Central memory CD4-positive, alpha-beta T cell (primary cell): ENCODE measurements around the gene PRSS48.
"Not testable (repeated sequence)": the region's sequence is repeated elsewhere in the genome, so short reads cannot be mapped to it uniquely, and the experiment has no call there.

ENCODE experiments used
- DNase-seq: peaks from one replicate; pipeline ENCODE4 v3.0.0; 2022

The PRSS48 gene

GRCh38 chr4:151321586-151321985 is 44.6 kb downstream of the PRSS48 start:
- DNase-seq, result no peak

- not testable (repeated sequence) for DNase-seq
These were observed 45.2 kb downstream of the PRSS48 start for GRCh38 chr4:151322161-151322560.

- no peak for DNase-seq
These were observed 45.6 kb downstream of the PRSS48 start for GRCh38 chr4:151322570-151322969.

DNA sequence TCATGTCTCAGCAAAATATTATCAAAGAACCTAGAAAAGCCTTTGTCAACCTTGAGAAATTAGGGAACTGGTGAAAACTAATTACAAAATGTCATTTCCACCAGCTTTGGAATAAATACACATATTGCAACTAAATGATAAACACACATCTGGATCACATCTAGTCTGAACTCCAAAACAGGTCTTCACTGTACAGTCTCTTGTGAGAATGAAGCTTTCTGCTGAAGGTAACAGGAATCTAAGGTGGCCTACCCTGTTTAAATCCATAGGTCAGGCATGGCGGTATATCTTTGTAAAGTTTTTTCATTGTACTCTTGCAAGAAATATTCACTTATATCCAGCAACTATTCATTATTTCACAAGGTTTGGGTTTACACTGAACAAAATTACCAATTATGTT is 46.7 kb downstream of the PRSS48 start:
- DNase-seq, result no peak

GRCh38 chr4:151324124-151324751 is 47.3 kb downstream of the PRSS48 start:
- no peak for DNase-seq

- DNase-seq, result no peak
These were observed 47.8 kb downstream of the PRSS48 start for GRCh38 chr4:151324752-151325110.

DNA sequence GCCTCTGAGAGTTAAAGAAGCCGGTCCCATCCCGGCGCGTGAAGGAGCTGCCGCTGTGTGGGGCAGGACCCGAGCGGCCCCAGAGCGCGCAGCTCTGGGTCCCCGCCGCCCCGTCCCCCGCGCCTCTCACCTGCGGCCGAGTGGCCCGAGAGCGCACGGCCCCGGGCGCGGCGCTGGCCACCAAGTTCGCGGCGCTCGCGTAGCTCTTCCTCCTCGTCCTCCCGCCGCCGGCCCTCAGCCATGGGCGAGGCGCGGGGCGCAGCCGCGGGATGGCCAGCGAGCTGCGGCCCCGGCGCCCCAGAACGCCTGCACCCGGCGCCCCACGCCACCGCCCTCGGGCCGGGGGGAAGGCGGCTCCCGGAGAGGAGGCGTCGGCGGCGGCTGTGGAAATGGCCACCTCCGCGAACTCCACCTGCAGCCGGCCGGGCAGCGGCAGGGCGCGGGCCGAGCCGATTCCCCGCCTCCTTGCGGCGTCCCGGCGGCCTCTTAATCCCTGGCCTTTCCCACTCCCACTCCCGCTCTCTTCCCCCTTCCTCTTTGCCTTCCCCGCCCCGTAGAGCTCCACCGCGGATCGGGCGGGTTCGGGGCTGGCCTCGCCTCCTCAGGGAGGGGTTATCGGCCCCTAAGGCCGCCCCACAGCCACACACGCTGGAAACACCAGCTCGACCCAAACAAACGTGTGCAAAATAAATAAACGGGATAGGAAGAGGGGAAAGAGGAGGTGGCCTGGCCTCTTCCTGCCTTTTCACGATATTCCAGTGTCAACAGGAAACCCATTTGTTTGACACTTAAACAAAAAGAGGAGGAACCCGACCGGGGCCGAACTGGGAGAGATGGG is 48.4 kb downstream of the PRSS48 start, which contains the start of gene SH3D19:
Gene SH3D19 (minus strand): TSS at position 495 of the 838 bp plus-strand sequence. CDS start 253 bp downstream, at position 242.
- no peak for DNase-seq

DNA sequence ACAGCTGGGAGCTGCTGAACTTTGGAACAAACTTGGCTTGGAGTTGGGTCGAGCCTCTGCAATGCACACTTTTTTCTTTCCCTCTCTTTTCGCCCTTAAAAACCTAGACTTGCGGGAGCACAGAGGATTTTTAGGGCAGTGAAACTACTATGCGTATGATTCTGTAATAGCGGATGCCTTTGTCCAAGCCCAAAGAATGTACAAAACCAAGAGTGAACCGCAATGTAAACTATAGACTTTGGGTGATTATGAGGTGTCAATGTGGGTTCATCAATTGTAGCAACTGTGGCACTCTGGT is 48.9 kb downstream of the PRSS48 start:
- DNase-seq, result no peak

DNA sequence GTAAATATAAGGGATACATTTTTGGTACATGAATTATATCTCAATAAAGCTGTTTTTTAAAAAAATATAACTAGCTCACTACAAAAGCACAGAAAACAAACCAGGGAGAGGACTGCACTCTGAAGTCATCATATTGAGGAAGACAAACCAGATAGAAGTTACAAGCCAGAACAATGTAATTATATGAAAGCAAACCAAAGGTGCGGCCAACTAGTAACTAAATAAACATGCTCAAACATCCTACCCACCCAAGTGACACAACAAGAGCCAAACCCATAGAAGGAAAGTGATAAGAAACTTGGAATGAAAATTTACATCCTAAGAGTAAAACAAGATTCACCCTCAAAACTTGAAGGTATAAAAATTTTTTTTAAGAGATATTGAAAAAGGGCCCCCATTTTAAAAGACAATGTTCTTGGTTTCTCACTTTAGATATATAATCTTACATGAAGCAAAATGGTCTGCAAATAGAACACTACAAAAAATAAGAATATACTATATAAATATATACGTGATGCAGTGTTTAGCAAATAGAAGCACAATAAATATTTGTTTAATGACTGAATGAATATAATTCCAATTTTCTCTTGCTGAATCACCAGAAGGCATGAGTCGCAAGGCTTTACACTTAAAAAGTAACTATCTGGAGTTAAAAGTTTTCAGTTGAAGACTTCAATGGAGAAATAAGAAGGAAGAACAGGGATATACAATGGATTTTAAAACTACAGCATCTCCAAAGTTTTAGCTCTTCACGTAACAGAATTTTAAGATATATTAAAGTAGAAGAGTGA is 52.5 kb downstream of the PRSS48 start:
- no peak for DNase-seq

DNA sequence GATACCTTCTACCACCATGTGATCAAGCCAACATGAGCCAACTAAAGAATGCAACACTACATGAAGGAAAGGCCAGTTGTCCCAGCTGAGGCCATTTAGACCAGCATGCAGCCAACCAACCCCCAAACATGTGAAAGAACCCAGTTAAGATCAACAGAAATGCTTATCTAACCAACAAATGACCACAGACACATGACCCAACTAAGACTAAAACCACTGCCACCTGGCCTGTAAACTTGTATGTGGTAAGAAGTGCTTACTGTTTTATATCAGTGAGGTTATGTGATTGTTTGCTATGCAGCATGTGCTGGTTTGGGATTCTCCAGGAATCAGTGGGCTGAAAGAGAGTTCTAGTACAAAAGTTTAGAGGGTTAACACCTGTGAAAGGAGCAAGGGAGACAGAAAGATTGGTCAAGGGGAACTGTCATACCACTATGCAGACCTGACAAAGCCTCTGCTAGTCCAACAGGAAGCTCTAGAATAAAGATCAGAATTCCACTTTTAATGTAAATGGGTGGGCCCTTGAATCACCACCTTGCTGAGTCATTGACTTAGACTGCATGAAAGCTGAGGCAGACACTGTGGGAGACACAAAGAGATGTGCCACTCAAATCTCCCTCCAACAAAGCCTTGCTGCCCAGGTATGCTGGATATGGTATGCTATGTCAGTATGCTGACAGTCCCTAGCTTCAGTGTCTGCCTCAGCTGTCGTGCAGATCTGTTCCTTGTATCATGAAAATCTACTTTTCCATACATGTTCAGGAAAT is 54.5 kb downstream of the PRSS48 start:
- no peak for DNase-seq

- no peak for DNase-seq
These were observed 62.5 kb downstream of the PRSS48 start for GRCh38 chr4:151339467-151339866.

DNA sequence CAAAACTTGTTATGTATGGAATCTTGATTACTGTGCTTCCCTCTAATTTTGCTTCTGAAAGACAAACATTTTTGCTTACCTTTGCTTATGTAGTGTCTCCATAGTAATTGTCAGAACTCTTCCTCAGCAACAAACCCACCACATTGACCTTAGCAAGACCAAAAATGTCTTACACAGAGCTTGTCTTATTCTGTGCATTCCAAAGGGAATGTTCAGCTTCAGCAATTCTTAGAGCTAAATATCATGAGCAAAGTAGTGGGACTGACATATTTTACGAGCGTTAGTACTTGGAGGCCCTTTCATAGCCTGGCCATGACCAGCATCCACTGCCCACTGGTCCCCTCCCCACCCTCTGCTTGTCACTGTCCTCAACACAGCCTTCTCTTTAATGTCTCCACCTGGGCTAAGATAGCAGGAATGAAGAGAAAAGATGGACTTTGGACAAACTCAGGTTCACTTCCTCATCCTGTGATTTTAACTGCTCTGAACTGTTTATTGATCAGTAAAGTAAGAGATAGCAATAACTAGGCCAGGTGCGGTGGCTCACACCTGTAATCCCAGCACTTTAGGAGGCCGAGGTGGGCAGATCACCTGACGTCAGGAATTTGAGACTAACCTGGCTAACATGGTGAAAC is 63.9 kb downstream of the PRSS48 start:
- DNase-seq, result no peak
